Measurements from ENCODE around the gene SUCO. TPM values are rescaled to one million over a fixed set of nuclear protein-coding genes. Genes with fewer than 3 reads are reported as not detected.

SUCO gene
- total and polyA plus RNA-seq, 8 donors: 30.3 to 73.7 (median 63.5) TPM

DNA sequence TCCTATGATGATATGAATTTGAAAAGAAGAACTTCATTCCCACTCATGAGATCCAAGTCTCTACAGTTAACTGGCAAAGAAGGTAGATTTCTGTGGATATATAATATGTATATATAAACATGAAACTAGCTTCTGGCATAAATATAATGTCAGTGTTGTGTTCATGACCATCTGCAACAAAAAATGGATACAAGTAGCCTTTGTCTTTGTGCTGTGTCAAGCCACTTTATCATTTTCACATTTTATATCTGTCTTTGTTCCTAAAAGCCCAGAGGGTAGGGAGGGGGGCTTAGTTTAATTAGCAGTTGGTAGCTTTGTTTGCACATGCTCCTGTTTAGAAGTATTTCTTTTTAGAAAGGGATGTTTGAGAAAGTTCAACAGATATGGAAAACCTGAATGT lies 69.8 kb downstream of the SUCO start:
- intact Hi-C loops (cut with DNase I): no loop called here
- Histone ChIP-seq H3K4me1 (no peaks in the 10 kb centered on the region), H3K27me3 (no peaks in the 10 kb centered on the region), H3K27ac (no peak overlapping the region), H3K36me3 (peaks cover 0 to 53% of the 10 kb centered on the region in 2 donors), H3K4me3 (no peak overlapping the region), H3K9me3 (no peaks in the 10 kb centered on the region)
- DNase-seq (no peak), ATAC-seq (no peak)
- TF ChIP-seq, protein P1, sequence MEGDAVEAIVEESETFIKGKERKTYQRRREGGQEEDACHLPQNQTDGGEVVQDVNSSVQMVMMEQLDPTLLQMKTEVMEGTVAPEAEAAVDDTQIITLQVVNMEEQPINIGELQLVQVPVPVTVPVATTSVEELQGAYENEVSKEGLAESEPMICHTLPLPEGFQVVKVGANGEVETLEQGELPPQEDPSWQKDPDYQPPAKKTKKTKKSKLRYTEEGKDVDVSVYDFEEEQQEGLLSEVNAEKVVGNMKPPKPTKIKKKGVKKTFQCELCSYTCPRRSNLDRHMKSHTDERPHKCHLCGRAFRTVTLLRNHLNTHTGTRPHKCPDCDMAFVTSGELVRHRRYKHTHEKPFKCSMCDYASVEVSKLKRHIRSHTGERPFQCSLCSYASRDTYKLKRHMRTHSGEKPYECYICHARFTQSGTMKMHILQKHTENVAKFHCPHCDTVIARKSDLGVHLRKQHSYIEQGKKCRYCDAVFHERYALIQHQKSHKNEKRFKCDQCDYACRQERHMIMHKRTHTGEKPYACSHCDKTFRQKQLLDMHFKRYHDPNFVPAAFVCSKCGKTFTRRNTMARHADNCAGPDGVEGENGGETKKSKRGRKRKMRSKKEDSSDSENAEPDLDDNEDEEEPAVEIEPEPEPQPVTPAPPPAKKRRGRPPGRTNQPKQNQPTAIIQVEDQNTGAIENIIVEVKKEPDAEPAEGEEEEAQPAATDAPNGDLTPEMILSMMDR (IDR thresholded peaks at IDR 0.05): no peak

DNA sequence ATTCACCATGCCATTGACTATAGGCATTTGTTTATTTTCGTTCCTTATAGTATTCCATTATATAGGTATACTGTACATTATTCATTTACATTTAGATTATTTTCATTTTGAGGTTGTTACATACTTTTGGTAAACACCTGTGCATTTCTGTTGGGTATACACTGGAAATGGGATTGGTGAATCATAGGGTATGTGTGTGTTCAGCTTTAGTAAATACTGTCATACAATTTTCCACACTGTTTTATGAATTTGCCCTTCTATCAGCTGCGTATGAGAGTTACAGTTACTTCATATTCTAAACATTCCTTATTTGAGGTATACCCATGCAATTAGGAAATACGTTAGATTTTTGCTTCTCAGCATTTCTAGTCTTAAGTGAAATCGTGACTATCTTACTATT lies 70.9 kb downstream of the SUCO start:
- Histone ChIP-seq H3K36me3 (peaks cover 0 to 52% of the 10 kb centered on the region in 2 donors), H3K9me3 (no peaks in the 10 kb centered on the region), H3K4me3 (no peak overlapping the region), H3K27me3 (no peaks in the 10 kb centered on the region), H3K27ac (no peak overlapping the region), H3K4me1 (no peaks in the 10 kb centered on the region)
- TF ChIP-seq, protein P1 (IDR thresholded peaks at IDR 0.05): no peak
- intact Hi-C loops (cut with DNase I): no loop called here
- ATAC-seq (no peak), DNase-seq (no peak)

DNA sequence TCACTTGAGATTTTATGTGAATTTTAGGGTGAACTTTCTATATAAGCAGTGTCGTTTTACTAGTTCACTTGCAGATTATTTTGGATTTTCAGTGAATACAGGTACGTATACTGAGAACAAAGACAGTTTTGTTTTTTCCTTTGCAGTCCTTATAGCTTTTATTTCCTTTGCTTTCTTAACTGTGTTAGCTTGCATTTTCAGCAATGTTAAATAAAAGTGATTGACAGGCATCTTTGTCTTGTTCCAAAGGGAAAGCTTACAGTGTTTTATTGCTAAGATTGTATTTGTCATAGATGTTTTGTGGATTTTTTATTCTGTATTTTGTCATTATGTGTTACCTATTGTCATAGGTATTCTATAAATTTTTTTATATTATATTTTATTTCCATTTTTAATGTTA lies 72.7 kb downstream of the SUCO start:
- ATAC-seq: no peak
- Histone ChIP-seq H3K4me3 (no peak overlapping the region), H3K9me3 (no peaks in the 10 kb centered on the region), H3K4me1 (no peaks in the 10 kb centered on the region), H3K27ac (no peak overlapping the region), H3K27me3 (no peaks in the 10 kb centered on the region), H3K36me3 (peaks cover 0 to 62% of the 10 kb centered on the region in 2 donors)
- intact Hi-C loops (cut with DNase I): no loop called here
- TF ChIP-seq, protein P1 (IDR thresholded peaks at IDR 0.05): no peak
- no peak for DNase-seq

DNA sequence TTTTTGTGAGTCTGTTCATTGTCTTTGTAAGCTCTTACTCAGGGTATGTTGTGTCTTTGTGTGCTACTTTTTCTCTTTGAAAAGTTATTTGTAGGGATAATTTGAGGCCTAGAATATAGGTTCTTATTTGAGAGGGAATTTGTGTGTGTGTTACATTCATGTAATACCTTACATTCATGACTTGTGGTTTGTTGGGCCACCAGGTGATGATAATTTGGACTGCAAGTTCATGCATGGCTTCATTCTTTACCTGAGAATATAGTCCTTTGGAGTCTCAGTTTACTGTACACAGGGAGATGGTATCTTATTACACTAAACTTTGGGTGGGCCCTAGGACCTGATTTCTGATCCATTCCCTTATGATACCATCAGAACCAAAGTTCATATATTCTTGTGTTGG lies 74.2 kb downstream of the SUCO start:
- intact Hi-C loops (cut with DNase I): no loop called here
- Histone ChIP-seq H3K27ac (no peak overlapping the region), H3K36me3 (peaks cover 0 to 58% of the 10 kb centered on the region in 2 donors), H3K4me3 (no peak overlapping the region), H3K27me3 (no peaks in the 10 kb centered on the region), H3K4me1 (no peaks in the 10 kb centered on the region), H3K9me3 (no peaks in the 10 kb centered on the region)
- DNase-seq (no peak), ATAC-seq (no peak)
- TF ChIP-seq, protein P1 (IDR thresholded peaks at IDR 0.05): no peak

DNA sequence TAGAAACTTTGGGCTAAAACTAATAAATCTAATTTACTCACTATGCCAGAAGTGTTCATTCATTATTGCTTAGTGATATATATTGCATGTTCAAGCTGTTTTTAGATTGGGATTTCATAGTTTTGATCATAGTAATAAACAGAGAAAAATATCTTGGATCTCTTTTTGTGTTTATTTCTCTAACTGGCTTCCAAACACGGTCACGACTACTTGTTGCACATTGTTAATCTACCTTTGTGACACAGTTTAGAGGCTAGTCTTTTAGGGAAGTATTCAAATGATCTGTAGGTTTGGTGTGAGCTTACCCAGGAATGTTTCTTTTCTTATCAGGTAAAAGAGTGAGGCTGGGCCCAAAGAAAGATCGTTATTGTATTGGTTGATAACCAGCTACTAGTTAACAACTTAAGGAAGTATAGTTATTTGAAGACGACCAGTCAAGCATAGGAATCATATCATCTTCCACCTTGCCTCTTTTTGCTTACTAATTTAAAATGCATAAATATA lies 75.2 kb downstream of the SUCO start:
- DNase-seq: no peak
- Histone ChIP-seq H3K36me3 (peaks cover 0 to 48% of the 10 kb centered on the region in 2 donors), H3K27ac (no peak overlapping the region), H3K4me1 (no peaks in the 10 kb centered on the region), H3K4me3 (no peak overlapping the region), H3K27me3 (no peaks in the 10 kb centered on the region), H3K9me3 (no peaks in the 10 kb centered on the region)
- no peak for ATAC-seq
- intact Hi-C loops (cut with DNase I): no loop called here
- TF ChIP-seq, protein P1 (IDR thresholded peaks at IDR 0.05): no peak

Measured in left lung (tissue), 10 donors.